CD4-positive, alpha-beta T cell treated with Interleukin-2 at 100 ng/mL for 4 hours (primary cell): ENCODE measurements around the gene SUSD2.
"Not testable (repeated sequence)": the region's sequence is repeated elsewhere in the genome, so short reads cannot be mapped to it uniquely, and the experiment has no call there.

Experiments
- DNase-seq: peaks from one replicate; pipeline ENCODE4 v3.0.0-alpha.2; 2020; ENCODE audit warnings: low spot score

The SUSD2 gene

GRCh38 chr22:24214467-24215285 lies 33.4 kb downstream of the SUSD2 start:
- no peak for DNase-seq

GRCh38 chr22:24216541-24217209 lies 35.4 kb downstream of the SUSD2 start:
- no peak for DNase-seq

DNA sequence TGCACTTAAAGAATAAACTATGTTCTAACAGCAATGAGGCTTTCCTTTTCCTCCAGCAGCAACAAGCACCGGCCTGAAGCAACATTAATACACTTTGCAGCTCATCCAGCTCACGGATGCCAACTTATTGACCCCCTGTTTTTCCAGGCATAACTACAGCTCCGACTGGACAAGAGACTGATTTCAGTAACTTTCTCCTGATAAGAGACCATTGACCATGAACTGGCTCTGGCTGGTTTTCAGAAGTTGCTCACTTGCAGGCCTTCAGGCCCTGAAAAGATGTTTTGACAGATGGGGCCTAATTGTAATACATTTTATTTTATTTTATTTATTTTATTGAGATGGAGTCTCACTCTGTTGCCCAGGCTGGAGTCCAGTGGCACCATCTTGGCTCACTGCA lies 36.1 kb downstream of the SUSD2 start:
- DNase-seq: no peak

- DNase-seq: no peak
Observed at GRCh38 chr22:24219750-24220149, 38.5 kb downstream of the SUSD2 start.

DNA sequence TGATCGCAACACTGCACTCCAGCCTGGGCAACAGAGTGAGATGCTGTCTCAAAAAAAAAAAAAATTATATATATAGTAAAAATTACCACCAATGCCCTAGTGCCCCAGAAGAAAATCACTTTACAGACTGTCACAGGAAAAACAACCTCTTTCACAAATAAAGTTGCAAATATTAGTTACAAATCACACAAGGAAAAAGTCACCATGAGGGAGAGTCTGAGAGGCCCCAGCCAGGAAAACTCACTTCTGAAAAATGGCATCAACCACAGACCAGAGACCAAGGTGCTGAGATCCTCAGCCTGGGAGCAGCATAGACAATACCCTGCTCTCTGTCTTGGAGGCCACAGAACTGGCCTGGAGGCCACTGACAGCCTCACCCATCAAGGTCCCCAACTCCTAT lies 43.2 kb downstream of the SUSD2 start:
- no peak for DNase-seq

GRCh38 chr22:24225044-24225601 lies 43.8 kb downstream of the SUSD2 start:
- DNase-seq: no peak

DNA sequence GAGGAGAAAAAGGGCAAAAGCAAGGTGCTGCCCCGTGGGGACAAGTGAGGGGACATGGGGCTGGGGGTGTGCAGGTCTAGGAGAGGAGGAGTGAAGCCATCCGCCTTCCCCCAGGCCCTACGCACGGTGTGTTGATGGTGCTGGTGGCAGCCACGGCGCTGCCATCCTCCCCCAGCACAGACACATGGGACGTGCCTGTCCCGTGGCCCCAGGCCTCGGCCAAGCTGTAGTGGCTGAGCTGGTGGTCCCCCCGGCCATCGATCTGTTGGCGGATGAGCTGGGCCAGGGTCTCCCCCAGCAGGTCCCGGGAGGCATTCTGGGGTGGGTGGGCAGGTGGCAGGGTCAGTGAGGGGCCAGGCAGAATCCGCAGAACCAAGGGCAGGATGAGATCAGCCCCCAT lies 44.7 kb downstream of the SUSD2 start:
- no peak for DNase-seq

DNA sequence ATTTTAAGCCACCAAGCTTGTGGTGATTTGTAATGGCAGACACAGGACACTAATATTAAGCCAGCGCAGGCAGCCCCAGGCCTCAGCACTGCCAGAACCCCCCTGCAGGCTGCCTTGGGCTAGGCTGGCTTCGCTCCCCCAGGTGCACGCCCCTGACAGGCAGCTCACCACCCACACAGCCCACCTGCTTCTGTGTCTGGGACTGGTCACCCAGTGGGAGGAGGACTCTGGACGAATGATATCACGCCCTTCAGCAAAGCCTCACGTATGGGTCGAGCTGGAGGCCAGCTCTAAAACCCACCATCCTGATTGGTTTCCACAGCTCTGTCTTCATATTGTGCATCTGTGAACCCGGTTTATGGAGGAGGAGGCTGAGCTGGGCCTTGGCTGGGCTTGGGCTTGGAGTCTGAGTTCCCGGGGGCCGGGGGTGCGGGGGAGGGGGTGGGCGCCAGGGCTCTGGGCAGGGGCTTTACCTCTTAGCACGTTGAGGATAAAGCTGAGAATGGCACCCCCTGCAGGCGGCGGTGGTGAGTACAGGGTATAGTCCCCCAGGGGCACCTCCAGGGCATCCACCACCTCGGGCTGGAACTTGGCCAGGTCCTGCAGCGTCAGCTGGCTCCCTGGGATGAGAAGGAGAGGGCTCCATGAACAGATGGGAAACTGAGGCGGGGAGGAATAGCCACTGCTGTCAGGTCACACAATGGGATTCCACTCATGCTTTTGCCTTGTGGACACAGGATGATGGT lies 49.8 kb downstream of the SUSD2 start:
- DNase-seq: peak; percentile 54

- no peak for DNase-seq
Observed at GRCh38 chr22:24231706-24232105, 50.4 kb downstream of the SUSD2 start.

DNA sequence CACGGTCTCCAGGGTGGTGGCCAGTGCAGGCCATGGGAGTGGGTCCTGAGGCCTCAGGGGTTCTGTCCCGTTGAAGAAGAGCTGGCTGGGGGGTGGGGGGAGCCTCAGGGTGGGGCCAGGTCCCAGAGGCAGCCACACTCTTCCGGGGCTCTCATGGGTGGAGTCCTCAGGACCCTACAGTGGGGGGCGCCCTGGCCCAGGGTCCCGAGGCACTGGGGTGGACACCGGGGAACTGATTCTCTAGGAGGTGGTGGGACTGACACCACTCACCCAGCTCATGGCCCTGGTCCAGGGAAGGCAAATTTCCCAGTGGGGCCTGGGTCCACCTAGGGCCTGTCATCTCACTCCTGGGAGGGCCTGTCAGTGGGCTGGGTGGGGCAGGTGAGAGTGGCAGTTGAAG lies 50.8 kb downstream of the SUSD2 start:
- DNase-seq: no peak

GRCh38 chr22:24232725-24233124 lies 51.4 kb downstream of the SUSD2 start:
- DNase-seq: no peak

DNA sequence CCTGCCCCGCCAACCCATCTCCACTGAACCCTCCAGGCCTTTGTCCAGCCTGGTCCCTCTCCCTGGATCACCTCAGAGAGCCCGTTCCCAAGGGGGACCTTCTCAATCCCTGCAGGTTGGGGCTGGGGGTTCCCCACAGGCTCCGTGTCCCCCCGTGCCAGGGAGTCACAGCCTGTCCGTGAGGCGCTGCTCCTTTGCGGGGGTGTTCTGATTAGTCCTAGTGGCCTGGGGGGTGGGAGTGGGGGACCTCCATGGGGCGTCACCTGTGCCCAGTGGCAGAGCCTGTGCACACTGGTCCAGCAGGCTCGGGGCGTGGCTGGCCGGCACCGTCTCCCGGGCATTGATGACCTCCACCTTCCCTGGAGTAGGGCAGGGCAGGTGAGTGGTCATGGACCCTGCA lies 51.9 kb downstream of the SUSD2 start:
- no peak for DNase-seq

DNA sequence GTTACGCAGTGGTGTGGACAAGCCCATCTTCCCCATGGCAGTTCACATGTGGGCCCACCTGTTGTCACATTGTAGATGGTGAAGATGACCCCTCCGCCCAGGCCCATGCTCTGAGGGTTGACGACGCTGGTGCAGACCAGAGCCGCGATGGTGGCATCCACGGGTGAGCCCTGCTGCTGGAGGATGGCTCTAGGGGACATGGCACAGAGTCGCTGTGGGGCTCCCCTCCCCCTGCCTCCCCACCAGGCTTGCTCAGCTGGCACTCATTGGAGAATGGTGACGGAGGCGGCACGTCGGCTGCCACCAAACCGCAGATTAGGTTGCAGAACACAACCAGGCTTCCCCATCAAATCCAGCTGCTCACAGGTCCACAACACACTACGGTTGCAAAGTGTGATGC lies 52.5 kb downstream of the SUSD2 start:
- DNase-seq: no peak

GRCh38 chr22:24235315-24235714 lies 54.0 kb downstream of the SUSD2 start:
- no peak for DNase-seq

GRCh38 chr22:24236656-24237055 lies 55.4 kb downstream of the SUSD2 start:
- no peak for DNase-seq

DNA sequence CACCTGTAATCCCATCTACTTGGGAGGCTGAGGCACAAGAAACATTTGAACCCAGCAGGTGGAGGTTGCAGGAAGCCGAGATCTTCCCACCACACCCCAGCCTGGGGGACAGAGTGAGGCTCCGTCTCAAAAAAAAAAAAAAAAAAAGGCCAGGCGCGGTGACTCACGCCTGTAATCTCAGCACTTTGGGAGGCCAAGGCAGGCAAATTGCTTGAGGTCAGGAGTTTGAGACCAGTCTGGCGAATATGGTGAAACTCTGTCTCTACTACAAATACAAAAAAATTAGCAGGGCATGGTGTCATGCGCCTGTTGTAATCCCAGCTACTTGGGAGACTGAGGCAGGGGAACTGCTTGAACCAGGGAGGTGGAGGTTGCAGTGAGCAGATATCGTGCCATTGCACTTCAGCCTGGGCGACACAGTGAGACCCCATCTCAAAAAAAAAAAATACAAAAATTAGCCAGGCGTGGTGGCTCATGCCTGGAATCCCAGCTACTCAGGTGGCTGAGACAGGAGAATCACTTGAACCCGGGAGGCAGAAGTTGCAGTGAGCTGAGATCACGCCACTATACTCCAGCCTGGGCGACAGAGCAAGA lies 56.9 kb downstream of the SUSD2 start:
- not testable (repeated sequence) for DNase-seq
